ENCODE results near the gene YOD1. TPM values are rescaled to one million over a fixed set of nuclear protein-coding genes. Genes with fewer than 3 reads are reported as not detected.

The YOD1 gene
- total RNA-seq, 2 donors from 2014 or later = 6.6 to 7.2 TPM

DNA sequence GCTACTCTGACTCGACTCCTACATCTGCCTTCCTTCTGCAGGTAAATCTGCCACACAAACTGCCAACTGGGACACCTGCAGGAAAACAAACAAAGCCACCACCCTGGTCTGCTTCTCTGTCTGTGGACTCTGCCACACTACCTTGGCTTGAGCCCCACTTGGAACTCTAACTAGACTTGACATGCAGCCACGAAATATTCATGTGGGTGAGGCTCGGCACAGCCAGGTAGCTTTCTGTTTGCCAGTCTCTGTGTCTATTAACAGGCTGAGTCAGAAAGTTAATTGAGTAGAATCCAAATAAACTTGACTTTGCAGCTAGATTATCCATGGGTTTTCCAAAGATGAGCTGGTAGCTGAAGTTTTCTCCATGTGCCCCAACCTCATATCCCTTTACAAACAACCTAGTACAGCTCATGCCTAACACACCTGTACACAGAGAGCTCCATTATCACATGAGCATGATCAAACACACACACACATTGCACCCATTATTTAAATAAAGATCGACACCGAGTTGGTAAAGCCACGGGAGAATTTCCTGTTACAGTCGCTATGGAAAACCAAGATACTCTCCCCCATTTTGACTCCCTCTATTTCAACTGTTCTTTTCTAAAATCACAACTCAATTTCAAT, 19.3 kb downstream of the YOD1 start:
- DNase-seq (peak; percentile 63 to 84), ATAC-seq (peak; percentile 59)
- intact Hi-C loops (cut with DNase I, micrococcal nuclease) = no loop called here

DNA sequence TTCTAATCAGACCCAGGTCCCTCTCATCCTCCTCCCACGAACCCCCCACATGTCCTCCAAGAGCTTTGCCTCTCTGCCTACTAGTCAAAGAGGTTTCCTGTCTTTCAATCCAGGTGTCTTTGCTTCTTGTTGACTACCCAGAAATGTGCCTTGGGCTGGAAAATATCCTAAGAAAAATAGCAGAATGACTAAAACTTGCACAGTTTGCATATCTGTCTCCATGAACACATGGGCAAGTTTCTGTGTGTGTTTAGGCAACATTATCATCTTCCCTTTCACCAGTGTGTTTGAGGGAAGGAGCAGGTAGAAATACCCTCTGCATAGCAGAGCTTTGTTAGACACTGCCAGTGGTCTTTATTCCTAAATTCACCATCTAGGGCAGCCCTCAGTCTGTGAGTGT, 20.0 kb downstream of the YOD1 start:
- DNase-seq (no peak), ATAC-seq (no peak)
- intact Hi-C loops (cut with DNase I, micrococcal nuclease) = no loop called here

DNA sequence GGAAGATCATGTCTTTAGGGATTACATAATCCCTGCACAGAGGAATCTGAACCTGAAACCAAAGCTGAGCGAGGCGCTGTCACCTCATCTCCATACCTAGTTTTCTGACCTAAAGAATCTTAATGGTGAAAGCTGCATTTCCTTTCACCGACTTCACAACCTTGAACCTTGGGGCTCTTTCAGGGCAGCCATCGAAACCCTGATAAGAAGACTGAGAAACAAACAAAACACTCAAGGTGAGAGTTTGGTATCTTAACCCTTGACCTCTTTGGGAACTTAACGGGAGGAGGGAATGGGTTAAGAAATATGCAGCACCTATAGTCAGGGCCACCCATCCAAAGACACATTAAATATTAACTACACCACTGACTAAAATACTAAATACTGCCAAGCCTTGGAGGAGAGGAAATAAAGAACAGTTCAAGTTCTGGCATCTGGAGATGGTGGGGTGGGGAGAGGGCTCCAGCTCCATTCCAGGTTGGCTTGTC, 20.4 kb downstream of the YOD1 start:
- DNase-seq (no peak), ATAC-seq (peak; percentile 9)
- intact Hi-C loops (cut with DNase I, micrococcal nuclease) = no loop called here

DNA sequence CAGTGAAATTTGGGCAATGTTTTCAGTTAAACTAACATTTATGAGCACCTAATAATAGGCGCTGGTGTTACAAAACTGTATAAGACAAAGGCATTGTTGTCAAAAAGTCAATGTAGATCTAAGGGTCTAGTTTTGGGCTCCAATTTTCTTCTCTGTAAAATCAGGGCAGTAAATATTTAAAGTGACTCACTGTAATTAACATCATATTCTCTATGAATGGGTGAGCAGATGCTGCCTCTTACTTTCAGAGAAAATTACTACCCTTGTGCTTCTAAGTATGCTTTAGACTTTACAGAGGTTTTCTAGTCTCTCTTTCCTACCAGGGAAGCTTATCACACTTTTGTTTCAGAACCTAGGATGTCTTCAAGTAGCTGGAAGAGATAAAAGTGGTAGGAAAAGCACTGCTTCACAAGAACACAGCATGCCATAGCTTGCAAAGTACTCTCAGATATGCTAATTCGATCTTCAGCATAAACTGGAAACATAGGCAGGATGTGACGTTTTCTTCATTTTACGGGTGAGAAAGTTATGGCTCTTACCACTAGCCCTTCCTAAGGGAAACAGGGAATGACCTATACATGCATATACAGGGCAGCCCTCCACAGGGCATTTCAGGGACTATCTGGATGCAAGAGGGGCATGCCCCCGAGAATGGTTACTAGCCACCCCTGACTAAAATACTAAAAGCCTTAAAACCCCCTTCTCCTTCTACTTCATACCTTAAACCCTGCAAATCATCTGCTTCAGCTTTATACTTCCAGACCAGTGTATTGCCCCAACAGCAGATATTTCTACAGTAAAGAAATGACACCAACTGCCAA, 21.1 kb downstream of the YOD1 start:
- no peak for DNase-seq
- intact Hi-C loops (cut with DNase I, micrococcal nuclease) = no loop called here

DNA sequence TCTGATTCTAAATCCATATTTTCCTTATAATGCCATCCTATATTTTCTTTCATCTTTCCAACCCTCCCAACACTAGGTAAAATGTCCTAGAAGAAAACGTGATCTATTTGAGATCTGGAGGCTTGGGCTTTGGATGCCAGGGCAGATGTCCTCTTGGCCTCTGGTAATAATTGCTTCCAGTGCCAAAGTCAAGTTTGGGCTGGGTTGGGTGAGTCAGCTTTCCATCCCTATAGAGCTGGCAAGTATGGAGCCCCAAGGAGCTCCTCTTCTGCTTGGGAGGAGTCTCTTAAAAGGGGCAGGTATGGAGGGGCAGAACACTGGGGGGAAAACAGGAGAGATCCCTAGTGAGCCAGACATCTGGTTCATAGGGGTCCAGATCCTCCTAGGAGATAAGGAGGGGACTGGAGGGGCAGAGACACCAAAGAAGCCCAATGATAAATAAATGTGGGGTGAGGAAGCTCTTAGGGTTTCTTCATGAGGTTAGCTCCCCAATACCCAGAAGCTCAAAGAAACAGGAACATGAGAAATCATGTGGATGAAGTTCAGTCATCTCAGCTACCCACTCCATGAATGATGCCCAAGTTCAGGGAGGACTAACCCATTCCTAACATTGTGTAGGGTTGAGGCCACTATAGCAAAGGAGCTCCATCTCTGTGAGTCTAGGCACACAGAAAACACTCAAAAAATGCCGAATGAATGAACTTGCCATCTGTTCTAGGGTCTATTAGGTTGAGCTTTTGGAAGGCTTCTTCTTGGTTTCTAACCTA, 21.9 kb downstream of the YOD1 start:
- ATAC-seq (no peak), DNase-seq (no peak)
- intact Hi-C loops (cut with DNase I, micrococcal nuclease) = no loop called here

More for the DNA sequence above, 21.1 kb downstream of the YOD1 start:
- no peak for ATAC-seq

DNA sequence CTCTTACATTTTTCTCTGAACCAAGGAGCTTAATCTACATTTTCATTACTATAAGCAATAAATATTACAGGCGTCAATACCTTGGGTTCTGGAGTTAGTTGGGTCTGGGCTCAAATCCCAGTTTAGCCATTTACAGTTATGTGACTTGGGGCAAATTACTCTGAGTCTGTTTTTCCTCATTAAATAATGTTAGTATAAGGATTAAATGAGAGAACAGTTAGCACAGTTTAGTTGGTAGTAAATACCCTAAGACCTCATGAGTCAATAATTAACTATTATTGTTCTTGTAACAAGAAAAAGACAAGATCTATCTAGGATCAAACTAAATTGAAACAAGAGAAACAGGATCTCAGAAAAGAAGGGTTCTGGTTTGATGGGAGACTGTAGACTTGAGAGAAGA, 23.1 kb downstream of the YOD1 start:
- DNase-seq = no peak
- ATAC-seq = no peak
- intact Hi-C loops (cut with DNase I, micrococcal nuclease) = no loop called here

DNA sequence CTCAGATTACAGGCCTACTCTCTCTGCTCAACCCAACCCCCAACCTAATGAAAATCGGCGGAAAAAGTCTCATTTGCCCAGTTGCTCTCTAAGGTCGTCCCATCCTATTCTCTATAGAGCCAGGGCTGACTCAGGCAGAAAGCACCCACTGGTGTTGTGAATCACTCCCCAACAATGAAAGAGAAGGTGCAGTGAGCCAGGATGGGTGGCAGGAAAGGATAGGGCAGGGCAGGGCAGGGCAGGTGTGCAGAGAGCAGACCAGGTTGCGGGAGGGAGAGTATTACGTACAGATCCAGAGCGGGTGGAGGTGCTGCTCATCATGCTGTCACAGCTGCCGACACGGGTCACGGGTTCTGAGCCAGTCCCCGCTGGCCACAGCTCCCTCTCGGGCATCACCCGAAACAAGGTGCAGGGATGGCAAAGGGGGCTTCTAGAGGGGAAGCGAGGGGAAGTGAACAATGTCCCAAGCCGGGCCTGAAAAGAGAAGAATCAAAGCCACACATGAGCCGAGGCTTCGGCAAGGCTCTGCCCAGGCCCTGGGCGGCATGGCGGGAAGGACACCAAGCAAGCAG, 23.7 kb downstream of the YOD1 start:
- intact Hi-C loops (cut with DNase I, micrococcal nuclease) = no loop called here
- ATAC-seq = peak; percentile 69
- peak; percentile 64 to 84 for DNase-seq

DNA sequence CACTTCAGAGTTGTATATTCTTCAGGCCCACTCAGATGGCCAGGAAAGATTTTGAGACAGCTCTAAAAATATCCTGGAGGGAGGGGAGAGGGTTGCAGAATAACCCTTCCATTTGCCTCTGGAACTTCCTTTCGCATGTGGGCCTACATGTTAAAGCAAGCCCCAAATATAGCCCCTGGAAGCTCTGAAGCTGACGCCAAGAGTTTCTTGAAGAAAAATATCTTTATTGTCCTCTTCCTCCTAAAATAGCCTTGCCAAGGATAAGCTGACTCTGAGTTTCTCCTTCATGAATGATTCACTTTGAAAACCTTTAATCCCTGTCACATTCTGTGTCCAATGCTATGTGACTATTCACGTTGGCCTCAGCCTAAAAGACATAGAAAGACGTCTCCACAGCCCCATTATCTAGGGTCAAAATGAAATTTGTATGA, 24.9 kb downstream of the YOD1 start:
- ATAC-seq (no peak), DNase-seq (no peak)
- intact Hi-C loops (cut with DNase I, micrococcal nuclease) = no loop called here

DNA sequence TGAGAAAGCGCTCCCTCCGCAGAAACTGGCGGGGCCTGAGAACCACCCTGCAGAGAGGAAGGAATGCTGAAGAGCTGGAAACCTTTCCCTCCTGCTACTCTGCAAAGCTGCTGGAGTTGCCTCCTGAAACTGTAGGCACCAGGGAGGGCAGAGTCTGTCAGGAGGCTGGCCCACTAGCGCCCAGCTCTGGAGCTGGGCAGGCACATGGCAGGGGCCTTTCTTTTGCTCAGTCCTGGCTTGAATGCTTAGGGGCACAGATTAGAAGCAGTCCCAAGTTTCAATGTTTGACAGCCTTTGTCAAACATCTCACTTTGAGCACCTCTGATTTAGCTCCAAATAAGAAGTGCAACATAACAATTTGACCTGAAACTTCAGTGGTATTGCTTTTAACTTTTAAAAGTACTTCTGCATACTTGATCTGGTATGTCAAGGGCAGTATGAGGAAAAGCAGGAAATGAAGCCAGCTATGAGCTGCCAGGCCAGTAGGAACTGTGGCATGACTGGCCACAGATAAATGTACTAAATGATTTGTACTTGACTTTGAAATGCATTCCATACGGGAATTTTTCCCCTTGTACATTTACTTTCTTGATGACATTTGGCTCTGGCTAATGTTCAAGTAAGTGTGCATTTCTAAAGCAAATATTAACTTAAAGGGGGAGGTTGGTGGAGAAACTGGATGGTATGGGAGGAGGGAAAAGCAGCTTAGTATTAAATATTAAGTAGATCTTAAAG, 25.7 kb downstream of the YOD1 start:
- intact Hi-C loops (cut with DNase I, micrococcal nuclease) = no loop called here
- ATAC-seq (no peak), DNase-seq (no peak)

DNA sequence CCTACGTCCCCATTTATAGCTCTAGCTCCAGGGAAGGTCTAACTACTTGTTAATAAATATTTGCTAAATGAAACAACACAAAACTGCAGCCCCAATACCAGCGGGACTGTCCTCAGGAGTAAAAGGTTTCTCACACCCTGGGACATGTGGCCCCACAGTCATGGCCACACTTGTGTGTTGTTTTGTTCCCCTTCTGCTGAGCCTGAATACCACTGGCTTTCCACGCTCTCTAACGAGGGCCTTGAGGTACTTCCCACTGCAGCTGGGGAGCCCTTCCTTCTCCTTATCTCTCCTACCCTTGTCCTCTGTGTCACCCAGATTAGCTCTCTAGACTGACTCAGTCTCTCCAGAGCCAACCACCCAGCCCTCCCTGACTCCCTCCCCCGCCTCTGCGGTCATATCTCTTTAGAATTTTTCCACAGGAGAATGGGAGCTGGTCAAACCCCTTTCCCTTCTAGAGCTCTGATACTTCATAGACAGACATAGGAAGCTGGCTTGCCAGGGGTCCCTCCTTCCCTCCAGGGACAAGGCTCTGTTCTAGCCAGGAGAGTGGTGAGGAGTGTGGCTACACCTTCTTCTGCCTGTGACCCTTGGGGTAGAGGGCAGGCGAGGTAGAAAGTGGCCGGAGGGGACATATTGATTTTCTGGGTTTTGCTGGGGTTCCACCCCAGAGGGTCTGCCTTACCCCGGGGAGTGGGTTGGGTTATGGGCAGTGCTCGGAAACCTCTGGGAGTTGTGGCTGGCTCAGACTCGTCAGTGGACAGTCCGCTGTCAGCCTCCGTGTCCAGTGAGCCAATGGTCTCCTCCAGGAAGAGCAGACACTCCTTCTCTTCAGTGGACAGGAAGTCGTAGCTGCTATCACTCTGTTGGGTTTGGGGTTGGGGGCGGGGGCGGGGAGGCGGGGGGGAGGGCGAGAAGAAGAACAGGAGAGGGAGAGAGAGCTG, 26.5 kb downstream of the YOD1 start:
- intact Hi-C loops (cut with DNase I, micrococcal nuclease) = no loop called here
- ATAC-seq (no peak), DNase-seq (no peak)

DNA sequence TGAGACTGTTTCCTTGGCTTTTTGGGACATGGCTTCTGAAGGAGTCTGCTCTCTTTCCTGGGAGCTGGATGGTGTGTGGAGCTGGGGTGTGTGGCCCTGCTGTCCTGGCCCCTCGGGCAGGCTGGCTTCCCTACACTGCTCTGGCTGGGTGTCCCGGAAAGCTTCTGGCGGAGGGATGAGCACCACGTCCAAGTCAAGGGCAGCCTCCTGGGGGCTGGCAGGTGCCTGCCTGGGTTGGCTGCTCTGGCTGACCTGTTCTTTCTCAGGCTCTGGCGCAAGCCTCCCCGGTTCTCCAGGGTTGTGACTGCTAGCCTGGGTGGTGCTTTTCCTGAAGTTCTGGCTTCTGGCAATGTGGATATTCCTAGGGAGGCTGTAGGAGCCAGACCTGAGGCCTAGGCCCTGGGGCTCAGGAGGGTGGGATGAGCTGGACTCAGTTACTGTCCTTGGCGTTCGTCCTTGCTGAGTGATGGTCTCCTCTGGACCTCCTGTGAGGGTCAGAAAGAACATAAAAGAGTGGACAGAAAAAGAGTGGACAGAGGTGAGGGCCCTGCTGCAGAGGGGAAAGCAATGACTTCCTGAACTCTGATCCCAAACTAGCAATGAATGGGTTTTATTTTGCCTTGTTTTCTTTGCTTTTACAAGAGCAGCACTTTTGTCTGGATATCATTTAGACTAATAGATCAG, 27.9 kb downstream of the YOD1 start:
- ATAC-seq = no peak
- no peak for DNase-seq
- intact Hi-C loops (cut with DNase I, micrococcal nuclease) = no loop called here

DNA sequence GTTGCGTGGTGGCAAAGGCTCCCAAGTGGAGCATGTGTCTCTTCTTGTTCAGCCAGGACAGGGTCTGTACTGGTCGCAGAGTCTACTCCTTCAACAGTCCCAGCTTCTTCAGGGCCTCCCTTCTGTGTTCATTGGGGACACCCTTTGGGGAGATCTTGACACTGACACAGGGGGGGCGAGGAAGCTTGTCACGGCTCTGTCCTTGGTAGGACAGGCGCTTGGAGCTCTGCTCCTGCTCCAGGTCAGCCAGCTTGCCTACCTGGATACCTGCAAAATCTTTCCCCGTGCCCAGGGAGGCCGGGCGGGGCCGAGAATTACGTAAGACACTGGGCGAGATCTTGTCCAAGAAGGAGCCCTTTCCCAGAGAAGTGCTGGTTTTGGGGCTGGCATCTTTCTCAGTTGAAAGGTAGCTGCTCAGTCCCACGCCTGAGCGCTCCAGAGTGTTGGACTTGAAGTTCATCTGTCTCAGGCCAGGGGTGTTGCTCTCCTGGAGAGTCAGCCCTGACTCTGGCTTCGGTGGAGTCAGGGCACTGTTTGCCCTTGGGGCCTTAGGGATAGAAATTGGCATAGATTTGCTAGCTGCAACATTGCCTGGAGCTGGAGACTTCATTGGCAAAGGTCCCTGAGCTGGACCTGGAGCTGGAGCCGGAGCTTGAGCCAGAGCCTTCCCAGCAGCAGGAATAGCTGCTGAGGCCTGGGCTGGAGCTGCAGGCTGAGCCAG, 29.0 kb downstream of the YOD1 start:
- no peak for ATAC-seq
- no peak for DNase-seq
- intact Hi-C loops (cut with DNase I, micrococcal nuclease) = no loop called here

DNA sequence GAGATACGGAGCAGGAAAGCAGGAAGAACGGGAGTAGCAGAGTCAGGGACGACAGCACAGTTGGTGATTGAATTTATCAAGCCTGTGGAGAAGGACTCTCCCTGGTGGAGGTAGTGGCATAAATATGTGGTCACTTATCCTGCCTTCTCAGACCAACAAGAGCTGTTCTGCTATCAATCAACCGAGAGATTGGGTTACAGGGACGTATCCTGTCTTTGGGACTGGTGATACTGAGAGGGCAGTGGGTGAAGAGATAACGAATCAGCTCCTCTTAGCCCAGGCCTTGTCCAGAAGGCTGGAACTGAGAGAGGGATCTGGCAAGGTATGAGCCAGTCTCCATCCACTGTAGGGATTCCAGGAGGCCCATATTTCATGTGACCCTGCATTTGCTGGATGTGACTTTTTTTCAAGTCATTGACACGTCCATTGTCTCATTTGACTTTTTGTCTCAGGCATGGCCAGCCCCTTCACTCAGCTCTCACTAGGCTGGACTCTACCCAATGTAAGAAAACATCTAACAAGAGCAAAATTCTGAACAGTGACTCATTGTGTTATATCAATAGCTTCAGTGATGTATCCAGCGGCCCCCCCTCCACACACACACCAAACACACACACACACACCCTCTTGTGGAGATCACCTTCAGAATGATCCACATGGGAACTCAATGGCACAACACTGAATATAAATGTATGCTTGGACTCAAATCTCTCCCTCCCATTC, 29.7 kb downstream of the YOD1 start:
- DNase-seq = no peak
- ATAC-seq = no peak
- intact Hi-C loops (cut with DNase I, micrococcal nuclease) = no loop called here

DNA sequence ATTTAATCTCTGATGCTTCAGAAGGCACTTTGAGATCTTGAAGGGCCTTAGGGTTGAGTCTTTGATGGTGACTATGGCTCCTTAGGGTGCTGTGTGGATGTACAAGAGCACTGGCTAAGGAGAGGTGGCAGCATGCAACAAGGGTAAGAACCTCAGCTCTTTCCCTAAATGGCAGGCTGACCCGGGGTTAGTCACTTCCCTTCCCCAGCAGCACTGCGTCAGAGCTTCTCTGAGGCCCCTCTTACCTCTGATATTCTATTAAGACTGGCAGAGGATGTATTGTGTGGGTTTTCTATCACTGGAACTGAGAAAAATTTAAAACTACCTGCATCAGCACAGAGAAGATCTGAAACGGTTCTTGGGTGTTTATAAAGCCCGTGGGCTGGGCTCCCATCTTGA, 30.3 kb downstream of the YOD1 start:
- ATAC-seq (no peak), DNase-seq (no peak)
- intact Hi-C loops (cut with DNase I, micrococcal nuclease) = no loop called here

DNA sequence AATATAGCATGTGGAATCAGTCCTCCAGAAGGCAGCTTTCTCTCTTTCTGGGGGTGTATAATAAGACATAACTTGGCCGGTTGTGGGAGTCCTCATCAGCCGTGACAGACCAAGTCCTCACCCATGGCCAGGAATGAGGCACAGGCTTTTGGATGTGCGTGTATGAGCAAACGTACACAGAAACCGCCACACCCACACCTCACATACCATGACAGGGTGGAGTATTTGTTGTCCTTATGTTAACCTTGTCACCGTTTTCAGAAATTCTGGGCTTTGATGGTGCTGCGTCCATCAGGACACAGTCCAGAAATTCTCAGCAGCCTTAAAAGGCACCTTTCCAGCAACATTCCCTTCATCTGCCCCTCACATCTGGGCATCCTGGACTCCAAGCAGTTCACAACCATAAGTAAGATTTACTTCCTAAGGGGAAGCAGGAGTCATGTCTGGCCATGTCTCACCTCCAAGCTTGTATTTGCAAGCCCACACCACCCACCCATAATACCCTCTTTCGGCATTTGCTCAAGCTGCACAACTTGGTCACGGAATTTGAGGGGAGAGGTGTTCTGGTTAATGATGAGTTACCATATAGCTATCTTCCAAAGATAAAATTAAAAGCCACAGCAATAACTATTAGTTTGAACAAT, 30.8 kb downstream of the YOD1 start:
- intact Hi-C loops (cut with DNase I, micrococcal nuclease) = no loop called here
- ATAC-seq = peak; percentile 80
- peak; percentile 54 to 77 for DNase-seq
